HT1080 (cell line): ENCODE results near the gene BRCA1. TPM values are rescaled to one million over a fixed set of nuclear protein-coding genes. Genes with fewer than 3 reads are reported as not detected.
"Not testable (repeated sequence)": the region's sequence is repeated elsewhere in the genome, so short reads cannot be mapped to it uniquely, and the experiment has no call there.

Source experiments
- DNase-seq: peaks from one replicate; pipeline ENCODE4 v3.0.0-alpha.2; 2015; ENCODE audit warnings: low read depth
- total RNA-seq: library from RNA; depleted of rRNA; stranded (reverse); fragments of >200 nt; shearing (Covaris generic); gene quantifications from 2 replicates; pipeline ENCODE4 v1.2.3, GENCODE V29; 2014

The BRCA1 gene
- total RNA-seq, 1 experiment from 2014 or later: 47.1 TPM

DNA sequence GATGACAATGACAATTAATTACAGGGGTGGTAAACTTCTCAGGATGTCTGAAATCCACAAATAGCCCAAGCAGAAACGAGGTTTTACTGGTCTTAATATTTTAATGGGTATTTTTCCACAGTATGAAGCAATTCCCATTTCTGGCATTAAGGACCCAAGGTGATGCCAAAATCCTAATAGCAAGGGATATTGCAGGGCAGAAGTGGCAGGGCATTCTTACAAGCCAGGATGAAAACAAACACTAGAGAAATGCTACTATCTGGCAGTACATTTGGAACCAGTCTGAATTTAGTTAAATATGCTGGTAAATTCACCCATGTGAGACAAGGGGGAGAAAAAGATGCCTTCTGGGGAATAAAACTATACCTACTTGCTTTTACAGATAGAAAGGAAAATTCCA is 54.9 kb downstream of the BRCA1 start:
- no peak for DNase-seq

DNA sequence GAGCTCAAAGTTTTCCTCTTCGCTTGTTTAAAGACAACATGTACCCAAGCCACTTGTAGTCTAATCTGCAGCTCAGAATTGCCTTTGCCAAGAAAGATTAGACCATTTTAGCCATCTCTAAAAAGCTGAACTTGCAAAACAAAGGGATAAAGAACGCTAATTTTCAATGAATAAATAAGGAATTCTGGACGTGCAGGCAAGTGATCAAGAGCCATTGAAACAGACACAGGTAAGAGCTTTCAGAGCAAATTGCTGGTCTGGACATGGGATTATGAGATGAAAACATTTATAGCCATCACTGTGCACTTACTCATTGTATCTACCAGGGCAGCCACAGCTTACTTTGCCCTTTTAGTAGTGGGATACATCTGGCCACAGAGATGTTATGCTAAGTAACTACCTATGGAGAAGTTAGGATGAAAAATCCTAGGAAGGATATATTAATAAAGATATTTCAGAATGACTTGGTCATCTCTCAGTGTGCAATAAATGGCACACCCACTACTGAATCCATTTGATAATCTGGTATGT is 55.7 kb downstream of the BRCA1 start:
- DNase-seq: no peak

DNA sequence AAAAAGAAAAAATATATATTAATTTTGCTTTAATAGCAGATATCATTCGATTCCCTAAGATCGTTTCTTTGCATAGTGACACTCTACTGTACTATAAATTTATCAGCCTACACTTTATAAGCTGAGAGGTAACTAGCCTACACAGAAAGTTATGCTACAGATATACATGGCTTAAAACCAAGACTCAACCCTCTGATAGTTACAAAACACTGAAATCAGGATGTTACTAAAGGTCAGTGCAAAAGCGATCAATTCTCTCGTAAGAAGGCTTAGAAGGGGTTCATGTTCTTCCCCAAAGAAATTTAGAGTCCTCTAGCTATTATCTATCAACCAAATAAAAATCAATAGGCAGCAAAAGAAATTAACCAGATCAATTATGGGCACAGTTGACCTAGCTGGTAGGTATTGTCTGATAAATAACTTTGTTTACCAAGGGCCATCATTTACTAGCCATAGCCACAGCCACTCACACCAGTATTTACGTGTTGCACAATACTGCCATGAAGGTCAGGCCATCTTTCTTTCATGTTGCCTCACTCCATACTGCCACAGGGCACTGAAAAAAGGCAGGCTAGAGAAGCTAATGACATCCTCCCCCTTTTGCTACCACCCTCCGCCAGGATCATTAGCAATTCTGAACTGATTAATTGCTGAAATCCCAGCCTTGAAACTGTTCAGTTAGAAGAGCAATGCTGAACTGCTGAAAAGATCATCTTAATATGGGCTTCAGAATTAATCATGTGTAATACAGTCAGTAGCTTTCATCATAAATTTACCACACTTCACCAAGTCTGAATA is 56.4 kb downstream of the BRCA1 start:
- no peak for DNase-seq

DNA sequence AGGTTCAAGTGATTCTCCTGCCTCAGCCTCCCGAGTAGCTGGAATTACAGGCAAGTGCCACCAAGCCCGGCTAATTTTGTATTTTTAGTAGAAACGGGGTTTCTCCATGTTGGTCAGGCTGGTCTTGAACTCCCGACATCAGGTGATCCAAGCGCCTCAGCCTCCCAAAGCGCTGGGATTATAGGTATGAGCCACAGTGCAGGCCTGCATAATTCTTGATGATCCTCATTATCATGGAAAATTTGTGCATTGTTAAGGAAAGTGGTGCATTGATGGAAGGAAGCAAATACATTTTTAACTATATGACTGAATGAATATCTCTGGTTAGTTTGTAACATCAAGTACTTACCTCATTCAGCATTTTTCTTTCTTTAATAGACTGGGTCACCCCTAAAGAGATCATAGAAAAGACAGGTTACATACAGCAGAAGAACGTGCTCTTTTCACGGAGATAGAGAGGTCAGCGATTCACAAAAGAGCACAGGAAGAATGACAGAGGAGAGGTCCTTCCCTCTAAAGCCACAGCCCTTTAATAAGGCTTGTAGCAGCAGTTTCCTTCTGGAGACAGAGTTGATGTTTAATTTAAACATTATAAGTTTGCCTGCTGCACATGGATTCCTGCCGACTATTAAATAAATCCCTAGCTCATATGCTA is 62.1 kb downstream of the BRCA1 start:
- DNase-seq: no peak

DNA sequence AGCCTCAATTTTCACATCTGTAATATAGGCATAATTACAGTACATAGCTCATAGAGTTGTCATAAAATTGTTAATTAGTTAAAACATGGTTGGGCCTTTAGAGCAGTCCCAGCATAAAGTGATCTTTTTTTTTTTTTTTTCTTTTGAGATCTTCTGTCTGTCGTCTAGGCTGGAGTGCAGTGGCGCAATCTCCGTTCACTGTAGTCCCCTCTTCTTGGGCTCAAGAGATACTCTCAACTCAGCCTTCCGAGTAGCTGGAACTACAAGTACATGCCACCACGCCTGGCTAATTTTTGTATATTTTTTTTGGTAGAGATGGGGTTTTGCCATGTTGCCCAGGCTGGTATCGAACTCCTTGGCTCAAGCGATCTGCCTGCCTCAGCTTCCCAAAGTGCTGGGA is 69.1 kb downstream of the BRCA1 start:
- DNase-seq: no peak

DNA sequence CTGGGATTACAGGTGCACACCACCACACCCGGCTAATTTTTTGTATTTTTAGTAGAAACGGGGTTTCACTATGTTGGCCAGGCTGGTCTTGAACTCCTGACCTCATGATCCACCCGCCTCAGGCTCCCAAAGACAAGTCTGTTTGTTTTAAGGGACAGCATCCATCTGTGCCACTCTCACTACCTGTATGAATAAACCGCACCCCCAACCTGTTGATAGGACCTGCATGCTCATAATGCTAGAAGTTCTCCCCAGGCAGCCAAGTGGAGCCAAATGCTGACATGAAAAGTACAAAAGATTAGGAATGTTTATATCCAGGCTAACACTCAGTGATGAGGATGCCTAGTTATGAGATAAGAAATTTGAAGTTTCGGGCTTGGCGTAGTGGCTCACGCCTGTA is 72.2 kb downstream of the BRCA1 start:
- not testable (repeated sequence) for DNase-seq

DNA sequence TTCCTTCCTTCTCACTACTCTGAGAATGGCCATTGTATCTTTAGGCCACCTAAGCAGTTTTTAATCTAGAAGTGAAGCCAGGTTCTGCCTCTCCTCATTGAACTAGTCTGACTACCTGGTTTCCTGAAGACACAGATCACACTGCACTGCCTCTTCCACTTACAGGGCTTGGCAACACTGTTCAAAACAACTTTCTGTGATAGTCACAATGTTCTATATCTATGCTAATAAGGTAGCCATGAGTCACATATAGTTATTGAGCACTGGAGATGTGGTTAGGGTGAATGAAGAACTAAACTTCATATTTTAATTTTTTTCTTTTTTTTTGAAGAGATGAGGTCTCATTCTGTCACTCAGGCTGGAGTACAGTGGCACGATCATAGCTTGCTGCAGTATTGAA is 73.2 kb downstream of the BRCA1 start:
- no peak for DNase-seq

DNA sequence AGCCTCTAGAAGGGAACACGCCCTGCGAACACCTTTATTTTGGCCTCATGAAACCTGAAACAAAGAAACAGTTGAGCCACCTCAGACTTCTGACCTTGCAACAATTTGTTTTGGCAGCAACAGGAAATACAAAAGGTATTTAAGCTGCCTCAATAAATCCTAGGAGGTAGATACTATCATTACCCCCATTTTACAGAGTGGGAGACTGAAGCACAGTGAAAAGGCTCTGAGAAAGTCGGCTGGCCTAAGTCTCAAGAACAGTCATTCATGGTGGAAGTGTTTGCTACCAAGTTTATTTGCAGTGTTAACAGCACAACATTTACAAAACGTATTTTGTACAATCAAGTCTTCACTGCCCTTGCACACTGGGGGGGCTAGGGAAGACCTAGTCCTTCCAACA is 81.1 kb downstream of the BRCA1 start:
- no peak for DNase-seq

DNA sequence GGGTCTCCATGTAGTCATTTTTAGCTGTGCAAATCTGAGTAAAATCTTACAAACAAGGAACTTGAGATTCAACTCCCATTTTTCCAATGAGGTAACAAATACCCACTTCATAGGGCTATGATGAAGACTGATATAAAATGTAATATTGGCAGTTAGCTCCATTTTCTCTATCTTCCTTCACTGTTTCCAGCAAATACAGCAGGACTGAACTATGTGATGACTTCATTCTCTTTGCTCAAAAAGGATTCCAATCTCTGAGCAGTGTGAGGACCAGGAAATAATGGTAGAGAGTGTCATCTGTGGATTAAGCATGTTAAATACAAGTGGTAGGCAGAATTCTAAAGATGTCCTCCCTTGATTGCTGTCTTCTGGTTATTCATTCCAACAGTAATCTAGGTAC is 81.9 kb downstream of the BRCA1 start:
- DNase-seq: no peak

DNA sequence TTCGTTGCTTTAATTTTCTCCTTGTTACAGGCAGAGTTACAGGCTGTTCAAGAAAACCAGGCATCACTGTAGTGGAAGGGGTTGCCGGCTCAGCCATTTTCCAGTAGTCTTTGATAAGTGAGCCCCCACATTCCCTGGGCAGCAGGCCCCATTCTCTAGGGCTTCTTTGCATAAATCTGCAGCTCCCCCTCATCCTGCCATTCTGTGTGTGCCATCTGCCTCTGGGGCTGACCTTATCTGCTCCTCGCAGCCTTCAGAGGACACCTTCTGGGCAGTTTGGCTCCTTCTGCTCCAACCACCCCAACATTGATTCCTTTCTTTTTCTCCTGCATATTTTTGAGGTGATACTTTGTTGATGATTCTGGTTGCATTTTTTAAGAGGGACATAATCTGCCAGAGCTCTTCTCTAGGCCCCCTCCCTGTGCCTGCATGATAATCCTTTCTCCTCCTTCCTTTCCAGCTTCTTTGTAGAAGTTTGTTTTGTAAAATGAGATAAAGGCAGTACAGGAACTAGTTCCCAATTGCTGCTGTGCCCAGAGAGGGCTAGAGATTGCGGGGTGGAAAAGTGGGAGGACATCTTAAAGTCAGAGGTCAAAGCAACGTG is 83.0 kb downstream of the BRCA1 start:
- DNase-seq: no peak

DNA sequence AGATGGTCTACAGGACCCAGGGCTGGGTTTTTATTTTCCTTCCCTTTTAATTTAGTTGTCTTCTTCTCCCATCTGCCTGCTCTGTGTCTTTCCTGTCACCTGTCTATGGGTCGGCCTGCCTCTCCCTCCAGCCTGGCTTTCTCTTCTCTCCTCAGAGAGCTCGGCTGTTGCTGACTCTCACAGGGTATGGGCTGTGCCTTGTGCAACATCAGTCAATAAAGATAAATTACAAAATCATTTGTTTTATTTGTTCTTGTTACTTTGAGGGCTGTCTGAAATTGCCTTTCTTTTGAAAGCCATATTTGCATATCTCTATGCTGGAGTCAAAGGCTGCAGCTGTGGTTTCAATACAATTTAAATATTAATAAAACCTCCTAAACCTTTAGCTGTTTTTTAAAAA is 84.5 kb downstream of the BRCA1 start:
- no peak for DNase-seq

DNA sequence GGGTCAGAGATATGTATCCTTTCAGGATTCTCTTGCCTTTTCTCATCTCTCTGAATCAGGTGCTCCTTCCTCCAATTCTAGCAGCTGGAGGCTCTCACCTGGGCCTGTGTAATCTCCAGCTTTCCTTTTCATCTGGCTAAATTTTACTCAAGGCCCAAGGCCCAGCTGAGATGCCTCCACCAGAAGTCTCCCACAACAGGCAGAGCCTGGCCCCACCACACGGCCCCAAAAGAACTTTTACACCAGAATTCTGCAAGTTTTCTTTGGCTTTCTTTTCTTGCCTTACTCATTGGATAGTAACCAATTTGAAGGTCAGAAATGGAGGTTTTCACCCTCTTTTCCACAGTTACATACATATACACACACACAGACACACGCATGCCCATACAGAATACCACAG is 85.5 kb downstream of the BRCA1 start:
- no peak for DNase-seq

DNA sequence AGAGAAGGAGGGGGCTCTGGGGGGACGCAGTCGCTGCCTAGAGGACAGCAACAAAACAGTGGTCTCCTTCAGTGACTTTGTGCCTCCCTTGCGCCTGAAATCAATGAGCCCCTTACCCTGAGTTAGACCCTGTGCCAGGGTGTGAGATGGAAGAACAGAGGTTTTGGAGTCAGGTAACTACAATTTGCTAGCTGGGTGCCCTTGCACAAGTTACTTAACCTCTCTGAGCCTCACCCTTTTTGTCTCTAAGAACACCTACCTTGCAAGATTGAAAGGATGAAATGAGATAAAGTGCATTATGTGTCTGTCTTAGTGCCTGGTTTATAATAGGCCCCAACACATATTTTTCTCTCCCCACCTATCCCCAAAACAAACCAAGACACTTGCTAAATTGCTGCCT is 90.3 kb downstream of the BRCA1 start:
- DNase-seq: no peak

DNA sequence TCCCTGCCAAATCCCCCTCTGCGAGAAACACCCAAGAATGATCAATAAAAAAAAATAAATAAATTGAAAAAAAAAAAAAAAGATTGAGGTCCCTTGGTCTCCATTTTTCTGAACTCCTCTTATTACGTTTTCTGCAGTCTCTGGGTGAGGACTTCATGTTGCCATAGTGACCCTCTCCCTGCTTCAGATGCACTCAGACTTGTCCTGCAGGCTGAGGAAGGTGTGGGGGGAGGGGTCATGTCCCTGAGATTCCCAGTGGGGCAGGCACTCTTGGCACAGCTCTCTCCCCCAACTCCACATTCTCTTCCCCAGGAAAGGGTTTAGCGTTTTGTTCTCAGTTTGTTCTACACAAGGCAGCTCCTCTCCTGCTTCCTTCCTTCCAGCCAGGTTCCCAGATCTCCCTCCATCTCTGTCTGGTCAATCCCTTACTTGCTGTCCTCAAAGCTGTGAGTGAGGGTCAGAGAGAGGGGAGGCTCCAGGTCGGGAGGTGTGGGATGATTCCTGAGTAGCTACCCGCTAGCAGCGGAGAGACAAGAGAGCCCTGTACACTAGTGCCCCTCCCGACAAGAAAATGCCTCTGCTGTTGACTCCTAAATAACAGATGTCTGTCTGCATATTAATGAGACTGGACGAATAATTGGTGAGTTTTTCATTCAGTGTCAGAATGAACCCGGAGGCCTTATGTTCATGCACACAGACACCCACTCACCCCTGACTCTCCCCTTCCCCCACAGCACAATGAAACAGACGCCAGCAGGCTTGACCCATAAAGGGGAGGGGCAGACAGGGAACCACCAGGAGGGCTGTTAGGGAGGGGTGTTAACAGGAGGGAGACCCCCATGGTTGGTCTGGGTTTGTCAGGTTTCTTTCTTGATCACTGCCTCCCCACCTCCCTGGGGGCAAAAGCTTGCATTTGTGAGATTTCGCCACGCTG is 90.9 kb downstream of the BRCA1 start:
- DNase-seq: no peak

DNA sequence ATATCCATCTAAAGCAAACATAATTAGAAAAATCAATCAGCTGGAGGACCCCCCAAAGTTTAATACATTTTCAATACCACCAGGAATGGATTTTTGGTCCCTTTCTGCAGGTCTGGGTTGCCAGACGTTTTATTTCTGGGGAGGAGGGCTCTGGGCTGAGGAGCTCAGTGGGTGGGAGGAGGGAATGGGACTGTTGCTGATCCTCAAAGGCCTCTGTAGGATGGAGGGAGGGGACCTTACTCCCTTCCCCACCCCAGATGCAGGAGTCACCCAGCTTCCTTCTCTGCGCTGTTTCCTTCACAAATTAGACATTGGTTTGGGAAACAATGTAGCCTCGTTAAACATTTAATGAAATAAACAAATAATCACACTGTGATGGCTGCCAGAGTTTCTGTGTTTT is 93.5 kb downstream of the BRCA1 start:
- DNase-seq: no peak

DNA sequence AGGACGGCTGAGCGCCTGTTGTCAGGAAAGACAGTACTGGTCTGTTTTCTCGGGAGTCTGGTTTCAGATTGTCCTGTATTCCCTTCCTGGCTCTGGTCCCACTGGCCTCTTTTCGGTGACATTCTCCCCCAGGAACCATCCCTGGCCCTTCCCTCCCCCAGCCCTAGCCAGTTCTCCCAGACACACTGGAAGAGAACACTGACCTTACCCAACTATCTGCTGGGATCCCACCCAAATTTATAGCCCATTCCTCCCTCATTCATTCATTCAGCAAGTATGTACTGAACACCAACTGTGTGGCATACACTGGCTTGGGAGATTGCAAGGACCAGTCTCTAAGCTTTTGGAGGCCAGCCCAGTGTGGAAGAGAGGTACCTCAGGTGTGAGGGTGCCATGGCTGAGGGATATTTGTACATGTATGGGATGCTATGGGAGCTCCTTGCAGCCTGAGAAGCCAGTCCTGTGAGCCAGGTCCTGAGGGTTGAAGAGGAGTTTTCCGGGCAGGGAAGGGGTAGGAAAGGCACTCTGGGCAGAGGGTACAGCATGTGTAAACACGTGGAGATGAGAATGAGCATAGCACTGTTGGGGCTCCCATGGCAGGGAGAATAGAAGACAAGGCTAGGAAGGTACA is 94.9 kb downstream of the BRCA1 start:
- DNase-seq: no peak

DNA sequence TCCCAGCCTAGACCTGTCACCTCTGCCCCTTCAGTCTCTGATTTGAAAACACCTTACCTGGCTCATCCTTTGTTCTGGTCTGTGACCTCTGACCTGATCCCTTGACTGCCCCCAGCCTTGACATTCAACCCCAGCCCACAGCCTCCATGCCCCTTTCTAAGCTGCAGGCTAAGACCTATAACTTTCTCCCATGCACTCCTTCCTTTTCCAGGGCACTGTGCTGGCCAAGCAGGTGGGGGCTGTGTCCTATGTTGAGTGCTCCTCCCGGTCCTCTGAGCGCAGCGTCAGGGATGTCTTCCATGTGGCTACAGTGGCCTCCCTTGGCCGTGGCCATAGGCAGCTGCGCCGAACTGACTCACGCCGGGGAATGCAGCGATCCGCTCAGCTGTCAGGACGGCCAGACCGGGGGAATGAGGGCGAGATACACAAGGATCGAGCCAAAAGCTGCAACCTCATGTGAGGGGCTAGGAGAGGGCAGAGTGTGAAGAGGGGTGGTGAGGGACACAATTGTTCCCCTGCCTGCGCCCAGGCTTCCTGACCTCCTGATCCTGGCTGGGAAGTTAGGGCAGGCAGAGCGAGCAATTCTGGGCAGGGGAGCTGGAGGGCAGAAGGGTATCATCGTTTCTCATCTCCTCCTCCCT is 96.8 kb downstream of the BRCA1 start:
- DNase-seq: no peak

DNA sequence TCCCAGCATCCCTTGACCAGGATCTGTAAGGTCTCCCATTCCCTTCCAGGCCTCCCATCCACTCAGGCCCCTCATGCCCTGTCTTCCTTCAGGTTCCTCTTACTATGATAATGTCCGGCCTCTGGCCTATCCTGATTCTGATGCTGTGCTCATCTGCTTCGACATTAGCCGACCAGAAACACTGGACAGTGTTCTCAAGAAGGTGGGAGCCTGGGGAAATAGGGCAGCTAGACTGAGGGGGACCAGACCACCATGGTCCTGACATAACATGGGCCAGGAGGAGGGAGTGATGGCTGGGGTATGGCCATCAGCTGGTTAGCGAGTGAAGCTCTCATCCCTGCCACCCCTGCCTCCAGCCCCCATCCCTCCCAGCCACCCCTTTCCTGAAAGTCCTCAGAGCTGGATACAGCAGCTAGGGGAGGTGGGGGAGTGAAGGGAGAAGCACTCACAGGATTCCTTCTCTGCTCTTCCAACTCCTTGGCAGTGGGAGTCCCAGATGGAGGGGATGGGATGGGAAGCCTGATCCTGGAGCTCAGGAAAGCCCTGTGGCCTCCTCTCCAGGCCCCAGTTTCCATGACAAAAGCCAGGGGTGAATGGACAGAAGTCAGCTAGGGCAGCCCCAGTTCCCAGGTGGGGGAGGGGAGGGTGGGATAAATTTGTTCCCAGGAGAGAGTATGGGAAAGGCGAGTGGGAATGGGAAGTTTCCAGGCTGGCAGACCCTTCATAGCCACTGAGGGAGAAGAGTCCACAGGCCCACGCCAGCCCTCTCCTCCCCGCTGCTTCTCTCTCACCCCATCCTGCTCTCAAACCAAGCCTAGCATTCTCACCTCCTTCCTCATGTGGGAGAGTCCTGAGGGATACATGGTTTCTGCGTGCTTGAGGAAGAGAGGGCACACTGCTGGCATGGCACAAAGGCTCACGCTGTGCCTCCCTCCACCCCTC is 97.8 kb downstream of the BRCA1 start:
- DNase-seq: no peak

DNA sequence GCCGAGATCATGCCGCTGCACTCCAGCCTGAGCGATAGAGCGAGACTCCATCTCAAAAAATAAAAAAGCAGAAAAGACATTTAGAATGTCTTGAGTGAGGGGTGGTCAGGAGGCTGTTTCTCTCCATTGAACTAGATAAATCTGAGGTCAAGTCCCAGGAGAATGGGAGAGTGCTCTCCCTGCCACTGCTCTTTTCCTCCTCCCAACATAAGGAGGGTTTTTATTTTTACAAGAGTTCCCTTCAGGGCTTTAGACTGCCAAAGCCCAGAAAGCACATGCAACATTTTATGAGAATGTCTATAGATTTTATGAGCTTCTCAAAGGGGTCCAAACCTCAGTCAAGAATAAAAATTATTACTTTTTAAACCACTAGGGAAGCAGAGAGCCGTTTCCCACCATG is 98.6 kb downstream of the BRCA1 start:
- no peak for DNase-seq
